Lung (tissue), 12 donors: Measurements from ENCODE around the gene PCDHGC5. TPM values are rescaled to one million over a fixed set of nuclear protein-coding genes. Genes with fewer than 3 reads are reported as not detected.

Experiments used
- ATAC-seq: fragments of 200-7000 bp; cut with Tn5 transposase; one replicate; pipeline ENCODE4 v1.9.1; 2020; ENCODE audit warnings: moderate number of reproducible peaks; ENCODE audit not compliant: insufficient read depth, low FRiP score
- DNase-seq, 3 donors: peaks; one replicate each; pipeline ENCODE4 v3.0.0-alpha.2; 2013 to 2017
- H3K27ac ChIP-seq, 2 donors: one replicate each; pipeline ENCODE4 v1.5.1; 2013; ENCODE audit warnings: mild to moderate bottlenecking in 2 of 2, moderate library complexity in 2 of 2, control low read depth in 1 of 2, inconsistent platforms in 1 of 2, low read depth in 1 of 2, low read length in 1 of 2
- H3K27me3 ChIP-seq, 3 donors: one replicate each; pipeline ENCODE4 v1.5.1; 2013; ENCODE audit warnings: low read length in 2 of 3; ENCODE audit not compliant: control insufficient read depth in 3 of 3, insufficient read depth in 3 of 3
- H3K36me3 ChIP-seq, 4 donors: one replicate each; pipeline ENCODE4 v1.5.1; 2013; ENCODE audit warnings: low read length in 4 of 4, mild to moderate bottlenecking in 1 of 4, moderate library complexity in 1 of 4; ENCODE audit not compliant: control insufficient read depth in 4 of 4, insufficient read depth in 4 of 4
- H3K4me1 ChIP-seq, 5 donors: one replicate each; pipeline ENCODE4 v1.5.1; 2013; ENCODE audit warnings: low read length in 5 of 5, mild to moderate bottlenecking in 2 of 5, moderate library complexity in 1 of 5; ENCODE audit not compliant: control insufficient read depth in 5 of 5, insufficient read depth in 5 of 5
- H3K4me3 ChIP-seq: one replicate; pipeline ENCODE4 v1.5.1; 2013; ENCODE audit warnings: mild to moderate bottlenecking, control low read depth, moderate library complexity
- H3K9ac ChIP-seq, 2 donors: one replicate each; pipeline ENCODE4 v1.5.1; 2013; ENCODE audit warnings: low read length in 2 of 2, control low read depth in 1 of 2; ENCODE audit not compliant: insufficient read depth in 1 of 2
- H3K9me3 ChIP-seq, 4 donors: one replicate each; pipeline ENCODE4 v1.5.1; 2013; ENCODE audit warnings: low read length in 3 of 4, mild to moderate bottlenecking in 1 of 4, moderate library complexity in 1 of 4; ENCODE audit not compliant: control insufficient read depth in 4 of 4, insufficient read depth in 3 of 4
- CTCF ChIP-seq: IDR thresholded peaks from 2 replicates; pipeline ENCODE4 v1.5.1; 2012; ENCODE audit warnings: mild to moderate bottlenecking; ENCODE audit errors: control extremely low read depth, extremely low read depth
- WGBS, 2 donors: extraction: QIAGEN DNeasy Blood & Tissue Kit; methylation state at CpG; one replicate each; pipeline ENCODE4 v1.1.7; 2013; 5-methylcytosine and 5-hydroxymethylcytosine counted together
- polyA plus RNA-seq, 2 donors: library from polyadenylated mRNA; stranded (reverse); fragments of 200-250 nt; gene quantifications; one replicate each; pipeline ENCODE4 v1.2.1, GENCODE V29; 2013
- total RNA-seq, 2 donors: library from RNA; depleted of rRNA in 1 of 2; stranded (reverse); fragments of >200 nt in 1 of 2; gene quantifications; one replicate each; pipeline ENCODE4 v1.2.1, GENCODE V29; 2014 to 2021
- donor health status: control.
- donor health status: control.
- donor health status: Bipolar disorder and iron deficiency.
- donor health status: healthy.
- donor health status: DM: yes; HTN: yes; CAD: no.

Gene PCDHGC5
- total and polyA plus RNA-seq, 4 donors = 0.14 to 5.1 (median 1.5) TPM

- Histone ChIP-seq H3K27me3 (peaks cover 0 to 49% (median 0%) of the 10 kb centered on the region in 3 donors), H3K9ac (no peak overlapping the region), H3K4me1 (peaks cover 3 to 33% (median 16%) of the 10 kb centered on the region in 5 donors), H3K27ac (no peak overlapping the region), H3K4me3 (no peak overlapping the region), H3K36me3 (peaks cover 0 to 33% (median 16%) of the 10 kb centered on the region in 4 donors), H3K9me3 (peaks cover 0 to 14% (median 0%) of the 10 kb centered on the region in 4 donors)
- DNase-seq = no peak
- 86 to 95% methylated on average over 9 of the region's 9 CpGs for whole genome bisulfite sequencing, 2 donors
- TF ChIP-seq CTCF = no peak
- ATAC-seq = no peak
Measured at GRCh38 chr5:141486091-141486490, 2.8 kb upstream of the PCDHGC5 start.

GRCh38 chr5:141487131-141487530 is 1.8 kb upstream of the PCDHGC5 start:
- 85 to 87% methylated on average over 7 of the region's 7 CpGs for WGBS, 2 donors
- no peak for DNase-seq
- no peak overlapping the region for H3K27ac ChIP-seq
- peaks cover 0 to 54% (median 0%) of the 10 kb centered on the region in 3 donors for H3K27me3 ChIP-seq
- no peak overlapping the region for H3K4me3 ChIP-seq
- H3K9me3 ChIP-seq = peaks cover 0 to 14% (median 0%) of the 10 kb centered on the region in 4 donors
- TF ChIP-seq CTCF = no peak
- ATAC-seq = no peak
- peaks cover 0 to 39% (median 19%) of the 10 kb centered on the region in 4 donors for H3K36me3 ChIP-seq
- peaks cover 6 to 37% (median 15%) of the 10 kb centered on the region in 5 donors for H3K4me1 ChIP-seq
- H3K9ac ChIP-seq = no peak overlapping the region

- TF ChIP-seq CTCF = no peak
- no peak for DNase-seq
Measured at GRCh38 chr5:141489841-141490240, 960 bp downstream of the PCDHGC5 start.

GRCh38 chr5:141490271-141490670 is 1.4 kb downstream of the PCDHGC5 start:
- peaks cover 0 to 47% (median 20%) of the 10 kb centered on the region in 5 donors for H3K4me1 ChIP-seq
- no peak overlapping the region for H3K27ac ChIP-seq
- no peak for TF ChIP-seq CTCF
- DNase-seq (no peak), ATAC-seq (no peak)
- H3K9me3 ChIP-seq = peaks cover 0 to 10% (median 0%) of the 10 kb centered on the region in 4 donors
- H3K27me3 ChIP-seq = peaks cover 0 to 59% (median 0%) of the 10 kb centered on the region in 3 donors
- peaks cover 0 to 43% (median 20%) of the 10 kb centered on the region in 4 donors for H3K36me3 ChIP-seq
- 95 to 96% methylated on average over 10 of the region's 10 CpGs for WGBS, 2 donors
- no peak overlapping the region for H3K9ac ChIP-seq
- H3K4me3 ChIP-seq = no peak overlapping the region

More at GRCh38 chr5:141489841-141490240, 960 bp downstream of the PCDHGC5 start:
- Histone ChIP-seq H3K4me3 (no peak overlapping the region), H3K9me3 (peaks cover 0 to 14% (median 0%) of the 10 kb centered on the region in 4 donors), H3K27me3 (peaks cover 0 to 59% (median 0%) of the 10 kb centered on the region in 3 donors), H3K36me3 (peaks cover 0 to 43% (median 19%) of the 10 kb centered on the region in 4 donors), H3K27ac (no peak overlapping the region), H3K4me1 (peaks cover 0 to 47% (median 16%) of the 10 kb centered on the region in 5 donors), H3K9ac (no peak overlapping the region)
- 88 to 92% methylated on average over 10 of the region's 10 CpGs for WGBS, 2 donors
- no peak for ATAC-seq
